ENCODE results near the gene ZNF507. TPM values are rescaled to one million over a fixed set of nuclear protein-coding genes. Genes with fewer than 3 reads are reported as not detected.

Gene ZNF507
- polyA plus RNA-seq (6.9 to 10.2 TPM (median 9.0 TPM) in 3 replicates), polyA minus RNA-seq (4.0 to 14.4 TPM (median 7.1 TPM) in 3 replicates)
- polyA plus RNA-seq (2011; ENCODE audit: low read depth) = 2.7 TPM
- polyA plus RNA-seq (2011; cell fraction: cytosol; rRNA removed) = 3.4 and 6.1 TPM in 2 replicates
- polyA plus RNA-seq (2011; cell fraction: nucleus; rRNA removed) = 10.3 and 12.9 TPM in 2 replicates
- 2.6 and 5.7 TPM in 2 replicates for polyA plus RNA-seq (2012; ENCODE audit: low replicate concordance)
- polyA minus RNA-seq (2011; cell fraction: cytosol; rRNA and poly(A)+ RNA removed) = 2.1 TPM
- 4.7 and 12.4 TPM in 2 replicates for polyA minus RNA-seq (2011; cell fraction: nucleus; rRNA and poly(A)+ RNA removed)

DNA sequence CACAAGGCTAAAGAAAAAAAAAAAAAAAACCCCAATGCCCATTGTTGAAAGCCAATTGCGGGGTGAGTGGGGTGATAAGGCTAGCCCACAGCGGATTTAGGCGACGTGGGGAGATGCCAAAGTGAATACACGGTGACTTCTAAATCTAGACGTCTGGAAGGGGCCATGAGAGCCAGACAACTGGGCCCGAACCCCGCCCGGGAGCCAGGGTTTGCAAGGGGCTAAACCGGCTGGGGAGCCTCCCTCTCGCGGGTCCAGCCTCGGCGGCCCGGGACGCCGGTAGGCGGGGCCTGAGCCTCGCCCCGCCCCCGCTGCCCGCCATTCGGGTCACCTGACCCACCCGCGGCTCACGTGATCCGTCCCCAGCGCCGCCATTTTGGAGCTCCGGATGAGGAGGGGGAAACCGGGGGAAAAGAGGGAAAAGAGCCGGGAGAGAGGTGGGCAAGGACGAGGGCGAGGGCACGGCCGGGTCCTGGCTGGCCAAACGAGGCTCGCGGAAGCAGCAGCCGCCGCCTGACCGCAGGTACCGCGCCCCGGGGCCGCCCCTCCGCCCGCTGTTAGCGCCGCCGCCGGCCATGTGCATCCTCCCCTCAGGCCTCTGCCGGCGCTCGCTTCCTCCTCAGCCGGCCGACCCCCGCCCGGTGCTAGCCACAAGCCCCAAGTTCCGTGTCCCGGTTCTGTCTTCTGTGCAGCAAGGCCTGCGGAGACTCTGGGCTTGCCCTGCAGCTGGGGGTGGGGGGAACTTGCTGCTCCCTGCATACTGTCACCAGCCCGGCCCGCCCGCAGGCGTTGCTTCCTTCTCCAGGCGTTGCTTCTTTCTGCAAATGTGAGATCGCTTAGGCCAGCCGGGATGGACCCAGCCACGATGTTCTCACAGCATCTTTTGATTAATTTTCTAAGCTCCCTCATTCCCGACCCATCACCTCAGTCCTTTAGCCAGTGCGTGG, at the start of gene ZNF507:
Gene ZNF507, plus strand, starts transcription at position 350 of the 947 bp plus-strand sequence. CDS start 7,221 bp downstream, outside the sequence.
- FAIRE-seq (no peak), DNase-seq (ENCODE audit: low read depth, low spot score) (no peak)
- TF ChIP-seq EZH2 (IDR thresholded peaks at IDR 0.05; ENCODE audit: low read length) = no peak
- TF ChIP-seq, protein P1, sequence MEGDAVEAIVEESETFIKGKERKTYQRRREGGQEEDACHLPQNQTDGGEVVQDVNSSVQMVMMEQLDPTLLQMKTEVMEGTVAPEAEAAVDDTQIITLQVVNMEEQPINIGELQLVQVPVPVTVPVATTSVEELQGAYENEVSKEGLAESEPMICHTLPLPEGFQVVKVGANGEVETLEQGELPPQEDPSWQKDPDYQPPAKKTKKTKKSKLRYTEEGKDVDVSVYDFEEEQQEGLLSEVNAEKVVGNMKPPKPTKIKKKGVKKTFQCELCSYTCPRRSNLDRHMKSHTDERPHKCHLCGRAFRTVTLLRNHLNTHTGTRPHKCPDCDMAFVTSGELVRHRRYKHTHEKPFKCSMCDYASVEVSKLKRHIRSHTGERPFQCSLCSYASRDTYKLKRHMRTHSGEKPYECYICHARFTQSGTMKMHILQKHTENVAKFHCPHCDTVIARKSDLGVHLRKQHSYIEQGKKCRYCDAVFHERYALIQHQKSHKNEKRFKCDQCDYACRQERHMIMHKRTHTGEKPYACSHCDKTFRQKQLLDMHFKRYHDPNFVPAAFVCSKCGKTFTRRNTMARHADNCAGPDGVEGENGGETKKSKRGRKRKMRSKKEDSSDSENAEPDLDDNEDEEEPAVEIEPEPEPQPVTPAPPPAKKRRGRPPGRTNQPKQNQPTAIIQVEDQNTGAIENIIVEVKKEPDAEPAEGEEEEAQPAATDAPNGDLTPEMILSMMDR (optimal IDR thresholded peaks at IDR 0.05 in 1 of 3, IDR thresholded peaks at IDR 0.05 in 1 of 3, conservative IDR thresholded peaks at IDR 0.05 in 1 of 3; ENCODE audit: extremely low read depth in 1 of 3, insufficient read depth in 2 of 3, low read length in 3 of 3) = peak in 1 of 3 experiments; percentile 15
- dilution Hi-C loops (cut with MboI; ENCODE audit: extremely low pct_ligation_motif_present, low sequenced_read_pairs) = no loop called here
- no peaks in the 10 kb centered on the region for H4K20me1 ChIP-seq (ENCODE audit: control insufficient read depth, extremely low read depth, insufficient read depth, low read length)
- no peaks in the 10 kb centered on the region for H3K9me3 ChIP-seq (ENCODE audit: control insufficient read depth, low read depth, low read length)
- peak within 1 kb of the TSS; percentile 83 for H3K27ac ChIP-seq (ENCODE audit: control insufficient read depth, insufficient read depth, low read length)
- no peaks in the 10 kb centered on the region for H3K27me3 ChIP-seq (ENCODE audit: control insufficient read depth, extremely low read depth, insufficient read depth, low read length)
- H3K4me1 ChIP-seq (ENCODE audit: control insufficient read depth, extremely low read depth, insufficient read depth, low read length) = peaks cover 13% of the 10 kb centered on the region
- H3K9me1 ChIP-seq (ENCODE audit: control insufficient read depth, extremely low read depth, insufficient read depth, low read length) = no peaks in the 10 kb centered on the region
- peak within 1 kb of the TSS; percentile 93 for H3K4me2 ChIP-seq (ENCODE audit: control insufficient read depth, extremely low read depth, insufficient read depth, low read depth, low read length)
- H3K4me3 ChIP-seq (ENCODE audit: control insufficient read depth in 2 of 3, extremely low read depth in 1 of 3, insufficient read depth in 2 of 3, low read depth in 1 of 3, low read length in 3 of 3) = peak within 1 kb of the TSS; percentile 83 to 94 (median 84)
- H3K79me2 ChIP-seq (ENCODE audit: control insufficient read depth, insufficient read depth, low read length) = peaks cover 23% of the 10 kb centered on the region
- H3K36me3 ChIP-seq (ENCODE audit: control insufficient read depth in 2 of 2, extremely low read depth in 1 of 2, insufficient read depth in 2 of 2, low read length in 2 of 2) = peaks cover 4 to 6% of the 10 kb centered on the region in 2 experiments
- H3K9ac ChIP-seq (ENCODE audit: control insufficient read depth, extremely low read depth, insufficient read depth, low read length) = peak within 1 kb of the TSS; percentile 89
- peak within 1 kb of the TSS; percentile 90 for H2AFZ ChIP-seq (ENCODE audit: control insufficient read depth, low read length)

DNA sequence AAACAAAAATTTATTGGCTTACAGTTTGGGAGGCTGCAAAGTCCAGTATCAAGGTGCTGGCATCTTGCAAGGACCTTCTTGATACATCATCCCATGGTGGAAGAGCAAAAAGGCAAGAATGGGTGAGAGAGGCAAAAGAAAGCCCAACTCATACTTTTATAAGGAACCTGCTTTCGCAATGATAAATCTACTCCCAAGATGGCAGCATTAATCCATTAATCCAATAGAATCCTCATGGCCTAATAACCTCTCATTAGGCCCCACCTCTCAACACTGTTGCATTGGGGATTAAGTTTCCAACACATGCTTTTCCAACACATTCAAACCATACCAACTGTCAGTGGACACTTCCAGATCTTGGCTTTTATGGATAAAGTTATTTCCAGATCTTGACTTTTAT, 48.7 kb upstream of the ZNF507 start:
- Histone ChIP-seq H3K27me3 (ENCODE audit: control insufficient read depth, extremely low read depth, insufficient read depth, low read length) (no peaks in the 10 kb centered on the region), H3K4me1 (ENCODE audit: control insufficient read depth, extremely low read depth, insufficient read depth, low read length) (no peaks in the 10 kb centered on the region), H3K36me3 (ENCODE audit: control insufficient read depth in 2 of 2, extremely low read depth in 1 of 2, insufficient read depth in 2 of 2, low read length in 2 of 2) (no peaks in the 10 kb centered on the region), H2AFZ (ENCODE audit: control insufficient read depth, low read length) (no peak overlapping the region), H3K4me2 (ENCODE audit: control insufficient read depth, extremely low read depth, insufficient read depth, low read depth, low read length) (no peak overlapping the region), H3K9ac (ENCODE audit: control insufficient read depth, extremely low read depth, insufficient read depth, low read length) (no peak overlapping the region), H3K4me3 (ENCODE audit: control insufficient read depth in 2 of 3, extremely low read depth in 1 of 3, insufficient read depth in 2 of 3, low read depth in 1 of 3, low read length in 3 of 3) (no peak overlapping the region), H3K27ac (ENCODE audit: control insufficient read depth, insufficient read depth, low read length) (no peak overlapping the region), H3K79me2 (ENCODE audit: control insufficient read depth, insufficient read depth, low read length) (no peaks in the 10 kb centered on the region), H3K9me3 (ENCODE audit: control insufficient read depth, low read depth, low read length) (no peaks in the 10 kb centered on the region), H4K20me1 (ENCODE audit: control insufficient read depth, extremely low read depth, insufficient read depth, low read length) (no peaks in the 10 kb centered on the region), H3K9me1 (ENCODE audit: control insufficient read depth, extremely low read depth, insufficient read depth, low read length) (no peaks in the 10 kb centered on the region)
- dilution Hi-C loops (cut with MboI; ENCODE audit: extremely low pct_ligation_motif_present, low sequenced_read_pairs) = no loop called here
- no peak for TF ChIP-seq EZH2 (IDR thresholded peaks at IDR 0.05; ENCODE audit: low read length)
- TF ChIP-seq, protein P1 (optimal IDR thresholded peaks at IDR 0.05 in 1 of 3, IDR thresholded peaks at IDR 0.05 in 1 of 3, conservative IDR thresholded peaks at IDR 0.05 in 1 of 3; ENCODE audit: extremely low read depth in 1 of 3, insufficient read depth in 2 of 3, low read length in 3 of 3) = no peak
- no peak for FAIRE-seq
- DNase-seq (ENCODE audit: low read depth, low spot score) = no peak

Data from keratinocyte (primary cell).